Stimulated activated naive CD8-positive, alpha-beta T cell treated with anti-CD3 and anti-CD28 coated beads, Interleukin-15, Interleukin-2, amounts not matched to agents 100 U/mL and 50 U/mL, for 24 hours (primary cell): ENCODE measurements around the gene CAAP1.
A peak's percentile ranks its signal among the peaks of the same experiment; 100 is the strongest.
"Not testable (repeated sequence)": the region's sequence is repeated elsewhere in the genome, so short reads cannot be mapped to it uniquely, and the experiment has no call there.

Experiments
- ATAC-seq: fragments of 150-1000 bp; cut with Tn5 transposase; one replicate; pipeline ENCODE4 v1.10.0; 2021
- DNase-seq: peaks from one replicate; pipeline ENCODE4 v3.0.0; 2021

Gene CAAP1, protein sequence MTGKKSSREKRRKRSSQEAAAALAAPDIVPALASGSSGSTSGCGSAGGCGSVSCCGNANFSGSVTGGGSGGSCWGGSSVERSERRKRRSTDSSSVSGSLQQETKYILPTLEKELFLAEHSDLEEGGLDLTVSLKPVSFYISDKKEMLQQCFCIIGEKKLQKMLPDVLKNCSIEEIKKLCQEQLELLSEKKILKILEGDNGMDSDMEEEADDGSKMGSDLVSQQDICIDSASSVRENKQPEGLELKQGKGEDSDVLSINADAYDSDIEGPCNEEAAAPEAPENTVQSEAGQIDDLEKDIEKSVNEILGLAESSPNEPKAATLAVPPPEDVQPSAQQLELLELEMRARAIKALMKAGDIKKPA

DNA sequence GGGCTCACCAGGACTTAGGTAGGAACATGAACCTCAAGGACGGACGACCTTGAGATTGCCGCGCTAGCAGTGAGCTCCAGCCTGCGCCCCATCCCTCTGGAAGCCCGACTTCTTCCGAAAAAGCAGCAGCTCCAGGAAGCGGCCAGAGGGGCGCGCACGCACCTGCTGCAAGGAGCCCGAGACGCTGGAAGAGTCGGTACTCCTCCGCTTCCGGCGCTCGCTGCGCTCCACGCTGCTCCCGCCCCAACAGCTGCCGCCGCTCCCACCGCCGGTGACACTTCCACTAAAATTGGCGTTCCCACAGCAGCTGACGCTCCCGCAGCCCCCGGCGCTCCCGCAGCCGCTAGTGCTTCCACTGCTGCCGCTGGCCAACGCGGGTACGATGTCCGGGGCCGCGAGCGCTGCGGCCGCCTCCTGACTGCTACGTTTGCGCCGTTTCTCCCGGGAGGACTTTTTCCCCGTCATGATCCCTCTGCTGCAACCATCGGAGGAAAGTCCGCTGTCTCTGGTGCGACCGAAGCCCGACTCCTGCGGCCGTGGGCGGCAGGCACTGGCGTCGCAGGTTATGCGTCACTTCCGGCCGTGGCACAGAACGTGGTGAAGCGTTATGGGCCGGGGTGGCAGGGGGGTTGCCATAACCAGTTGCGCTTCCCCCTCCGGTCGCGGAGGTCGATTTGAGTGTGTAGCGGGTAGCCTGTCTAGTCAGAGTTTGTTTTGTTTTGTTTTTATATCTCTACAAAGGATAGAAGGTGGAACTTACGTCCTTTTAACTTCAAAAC lies at the start of gene CAAP1:
Gene CAAP1 (minus strand): TSS at position 552 of the 779 bp plus-strand sequence. CDS start 87 bp downstream, at position 465.
- ATAC-seq (peak; percentile 96), DNase-seq (peak; percentile 95)

DNA sequence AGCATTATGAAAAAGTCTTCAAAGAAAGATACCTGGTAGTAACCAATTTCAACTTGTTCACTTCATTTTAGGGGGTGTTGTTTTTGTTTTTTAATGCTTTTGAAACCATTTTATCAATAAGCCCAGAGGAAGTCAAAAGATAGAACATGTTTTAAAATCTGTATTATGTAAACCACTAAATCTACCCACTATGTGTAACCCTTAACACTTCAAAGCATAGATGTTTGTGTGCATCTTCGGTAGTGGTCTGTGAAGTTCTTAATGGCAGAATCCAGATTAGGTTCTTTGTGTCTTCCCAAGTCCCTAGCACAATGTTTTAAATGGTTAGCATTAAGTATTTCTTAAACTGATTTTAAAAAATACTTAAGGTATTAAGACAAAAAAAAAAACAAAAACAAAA lies 48.2 kb upstream of the CAAP1 start:
- no peak for ATAC-seq
- DNase-seq = no peak

DNA sequence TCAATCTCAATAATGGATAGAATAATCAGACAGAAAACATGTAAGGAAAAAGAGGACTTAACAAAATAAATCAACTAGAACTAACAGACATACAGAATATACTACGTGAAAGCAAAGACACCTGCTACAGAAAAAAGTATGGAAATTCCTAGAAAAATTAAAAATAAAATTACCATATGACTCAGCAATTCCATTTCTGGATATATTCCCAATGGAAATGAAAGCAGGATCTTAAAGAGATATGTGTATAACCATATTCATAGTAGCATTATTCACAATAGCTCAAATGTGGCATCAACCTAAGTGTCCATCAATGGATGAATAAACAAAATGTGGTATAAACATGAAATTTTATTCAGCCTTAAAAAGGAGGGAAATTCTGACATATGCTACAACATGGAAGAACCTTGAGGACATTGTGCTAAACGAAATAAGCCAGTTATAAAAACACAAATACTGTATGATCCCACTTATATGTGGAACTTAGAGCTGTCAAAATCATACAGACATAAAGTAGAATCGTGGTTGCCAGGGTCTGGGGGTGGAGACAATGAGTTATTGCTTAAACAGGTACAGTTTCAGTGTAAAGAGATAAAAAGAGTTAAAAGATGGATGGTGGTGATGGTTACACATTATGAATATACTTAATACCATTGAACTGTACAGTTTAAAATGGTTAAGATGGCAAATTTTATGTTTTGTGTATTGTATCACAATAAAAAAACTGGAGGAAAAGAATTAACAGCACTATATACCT lies 47.5 kb upstream of the CAAP1 start:
- DNase-seq = no peak
- peak; percentile 19 for ATAC-seq

DNA sequence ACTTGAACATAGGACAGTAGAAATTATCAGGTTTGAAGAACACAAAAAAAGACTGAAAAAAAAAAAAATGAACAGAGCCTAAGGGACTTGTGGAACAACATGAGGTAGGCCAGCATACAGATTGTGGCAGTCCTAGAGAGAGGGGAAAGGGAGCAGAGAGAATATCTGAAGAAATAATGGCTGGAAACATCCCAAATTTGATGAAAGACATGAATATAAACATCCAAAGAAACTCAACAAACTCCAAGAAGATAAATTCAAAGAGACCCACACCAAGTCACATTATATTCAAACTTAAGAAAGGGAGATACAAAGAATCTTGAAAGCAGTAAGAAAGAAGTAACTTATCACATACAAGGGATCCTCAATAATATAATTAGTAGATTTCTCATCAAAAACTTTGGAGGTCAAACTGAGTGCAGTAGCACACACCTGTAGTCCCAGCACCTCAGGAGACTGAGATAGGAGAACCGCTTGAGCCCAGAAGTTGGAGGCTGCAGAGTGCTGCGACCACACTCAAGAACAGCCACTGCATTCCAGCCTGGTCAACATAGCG lies 45.3 kb upstream of the CAAP1 start:
- no peak for DNase-seq
- ATAC-seq = no peak

DNA sequence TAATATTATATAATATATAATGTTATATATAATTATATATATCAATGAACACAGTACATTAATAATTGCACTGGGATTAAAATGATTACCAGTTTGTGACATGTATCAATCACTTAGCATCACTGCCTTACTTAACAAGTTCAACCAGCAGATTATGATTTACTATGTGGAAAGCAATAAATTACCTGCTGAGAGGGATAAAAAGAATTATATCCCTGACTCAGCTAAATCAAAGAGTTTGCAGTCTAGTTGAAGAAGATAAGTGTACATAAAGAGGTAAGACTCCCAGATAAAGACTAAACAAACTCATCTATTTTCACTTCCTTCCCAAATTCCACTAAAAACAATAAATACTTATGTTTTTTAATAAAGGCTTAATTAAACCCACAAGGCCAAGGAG lies 43.2 kb upstream of the CAAP1 start:
- no peak for ATAC-seq
- no peak for DNase-seq

DNA sequence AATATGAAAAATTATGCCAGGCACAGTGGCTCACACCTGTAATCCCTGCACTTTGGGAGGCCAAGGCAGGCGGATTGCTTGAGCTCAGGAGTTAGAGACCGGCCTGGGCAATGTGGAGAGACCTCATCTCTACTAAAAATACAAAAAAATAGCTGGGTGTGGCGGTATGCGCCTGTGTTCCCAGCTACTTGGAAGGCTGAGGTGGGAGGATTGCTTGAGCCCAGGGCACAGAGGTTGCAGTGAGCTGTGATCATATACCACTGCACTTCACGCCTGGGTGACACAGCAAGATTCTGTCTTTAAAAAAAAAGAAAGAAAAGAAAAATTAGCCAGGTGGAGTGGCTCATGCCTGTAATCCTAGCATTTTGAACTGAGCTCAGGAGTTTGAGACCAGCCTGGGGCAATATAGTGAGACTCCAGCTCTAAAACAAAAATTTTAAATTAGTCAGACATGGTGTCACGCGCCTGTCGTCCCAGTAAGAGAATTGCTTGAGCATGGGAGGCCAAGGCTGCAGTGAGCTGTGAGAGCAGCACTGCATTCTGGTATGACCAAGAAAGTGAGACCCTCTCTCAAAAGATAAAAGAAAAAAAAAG lies 36.4 kb upstream of the CAAP1 start:
- ATAC-seq (no peak), DNase-seq (no peak)

DNA sequence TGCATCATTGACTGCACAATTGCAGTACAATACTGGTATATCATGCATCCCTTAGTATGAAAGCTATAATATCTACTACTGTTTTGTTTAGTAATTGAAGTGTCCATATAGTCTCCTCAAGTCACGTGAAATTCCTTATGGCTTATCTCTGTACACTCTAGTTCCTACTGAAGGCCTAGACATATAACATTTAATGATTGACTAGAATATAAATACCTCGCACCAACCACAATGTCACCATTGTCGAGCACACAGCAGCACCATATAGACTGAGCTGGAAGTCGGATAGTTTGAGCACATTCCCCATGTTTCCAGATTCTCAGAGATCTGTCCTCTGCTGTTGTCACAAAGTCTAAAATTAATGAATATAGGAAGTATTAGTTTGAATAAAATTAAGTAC lies 33.0 kb upstream of the CAAP1 start:
- DNase-seq = no peak
- no peak for ATAC-seq

DNA sequence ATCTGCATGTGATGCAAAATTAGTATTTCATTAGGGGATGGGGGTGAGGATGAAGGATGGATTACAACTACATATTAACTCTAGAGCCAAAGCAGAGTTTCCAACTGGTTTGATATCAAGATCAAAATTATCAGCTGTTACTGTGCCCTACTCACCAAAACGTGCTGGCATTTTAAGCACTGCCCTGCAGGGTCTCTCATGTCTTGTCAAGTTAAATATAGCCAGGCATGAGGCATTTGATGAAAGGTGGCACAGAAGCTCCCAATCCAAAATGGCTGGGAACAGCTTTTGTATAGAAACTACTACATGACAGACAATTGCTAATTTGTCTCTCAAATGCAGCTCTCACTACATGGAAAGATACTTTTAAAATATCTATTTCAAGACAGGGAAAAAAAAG lies 27.1 kb upstream of the CAAP1 start:
- DNase-seq (no peak), ATAC-seq (no peak)

DNA sequence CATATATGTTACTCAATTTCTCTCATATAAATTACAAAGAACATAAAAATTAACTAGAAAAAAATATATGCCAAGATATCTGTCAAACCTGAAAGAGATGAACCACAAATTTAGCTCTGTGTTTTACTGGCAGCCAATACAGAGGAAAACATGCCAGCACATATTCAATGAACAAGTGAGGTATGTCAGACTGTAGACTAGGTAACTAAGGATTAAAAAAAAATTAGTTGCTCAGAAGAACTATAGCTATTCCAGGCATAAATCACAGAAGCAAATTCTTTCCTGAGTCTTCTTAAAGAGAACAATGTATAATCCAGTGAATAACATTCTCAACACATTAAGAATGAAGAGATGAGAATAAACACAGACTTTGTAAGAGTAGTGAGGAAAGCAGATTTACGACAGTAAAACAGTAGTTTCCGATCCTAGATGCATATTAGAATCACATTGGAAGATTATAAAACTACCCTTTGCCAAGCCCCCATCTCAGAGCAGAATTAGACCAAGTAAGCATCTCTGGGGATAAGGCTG lies 20.6 kb upstream of the CAAP1 start:
- no peak for DNase-seq
- no peak for ATAC-seq

DNA sequence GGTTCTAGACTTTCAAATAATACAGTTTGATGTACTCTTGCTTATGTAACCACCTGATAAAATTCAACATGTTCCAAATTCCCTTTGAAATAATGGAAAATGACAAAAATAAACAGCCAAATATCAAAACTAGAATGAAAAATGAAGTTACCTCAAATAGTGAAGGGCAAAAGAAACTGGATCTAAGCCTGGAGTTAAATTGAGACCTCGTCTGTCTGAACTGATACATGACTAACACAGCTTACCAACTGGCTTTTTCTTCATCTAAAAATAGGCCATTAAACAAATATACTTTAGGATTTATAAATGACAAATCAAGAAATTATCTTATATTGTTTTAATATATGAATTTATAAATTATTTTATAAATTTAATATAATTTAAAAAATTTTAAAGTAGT lies 12.1 kb upstream of the CAAP1 start:
- DNase-seq = no peak
- no peak for ATAC-seq

DNA sequence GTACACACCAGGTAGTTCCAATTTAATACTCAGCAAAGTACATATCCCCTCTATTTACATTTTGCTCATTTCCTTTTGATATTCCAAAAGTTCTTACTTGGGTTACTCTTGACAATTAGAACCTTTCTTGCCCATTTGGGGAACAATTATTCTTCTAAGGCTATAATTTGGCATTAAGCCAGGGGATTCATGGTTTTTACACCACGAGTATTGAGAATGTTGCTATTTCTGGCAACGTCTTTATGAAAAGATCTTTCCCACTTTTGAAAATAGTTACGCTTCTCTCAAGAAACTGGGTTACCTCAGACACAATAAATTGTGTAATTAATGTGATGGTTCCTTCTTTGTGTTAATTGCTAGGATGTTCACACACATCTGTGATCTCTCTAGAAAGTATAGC lies 11.5 kb upstream of the CAAP1 start:
- no peak for ATAC-seq
- DNase-seq = no peak

DNA sequence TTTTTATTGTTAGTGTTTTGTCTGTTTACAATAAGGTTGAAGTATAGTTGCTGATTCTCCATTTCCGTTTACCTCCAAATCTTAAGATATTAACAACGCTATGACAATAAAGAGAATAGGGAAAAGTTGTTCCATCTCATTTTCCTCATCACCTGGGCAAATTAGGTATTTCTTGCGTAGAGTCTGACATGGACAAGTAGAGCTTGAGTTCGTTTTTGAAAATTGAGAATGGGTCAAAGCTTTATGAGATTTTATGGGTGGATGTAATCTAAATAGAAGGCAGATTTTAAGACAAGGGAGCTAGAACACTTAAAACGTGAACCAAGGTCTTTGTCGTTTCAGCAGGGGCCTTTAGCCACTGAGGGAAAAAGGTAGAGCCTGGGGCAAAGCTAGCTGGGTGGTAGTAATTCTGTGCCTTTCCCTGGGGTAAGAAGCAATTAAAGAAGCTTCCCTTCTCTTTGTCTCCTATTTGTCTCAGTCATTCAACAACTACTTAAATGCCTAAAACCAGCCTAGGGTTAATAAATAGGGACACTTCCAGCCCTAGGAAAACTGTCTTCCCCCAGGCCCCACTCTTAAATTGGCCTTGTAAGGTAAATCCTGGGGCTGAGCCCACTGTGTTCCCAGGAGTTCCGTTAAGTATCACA lies 551 bp upstream of the CAAP1 start:
- no peak for DNase-seq
- ATAC-seq = no peak

DNA sequence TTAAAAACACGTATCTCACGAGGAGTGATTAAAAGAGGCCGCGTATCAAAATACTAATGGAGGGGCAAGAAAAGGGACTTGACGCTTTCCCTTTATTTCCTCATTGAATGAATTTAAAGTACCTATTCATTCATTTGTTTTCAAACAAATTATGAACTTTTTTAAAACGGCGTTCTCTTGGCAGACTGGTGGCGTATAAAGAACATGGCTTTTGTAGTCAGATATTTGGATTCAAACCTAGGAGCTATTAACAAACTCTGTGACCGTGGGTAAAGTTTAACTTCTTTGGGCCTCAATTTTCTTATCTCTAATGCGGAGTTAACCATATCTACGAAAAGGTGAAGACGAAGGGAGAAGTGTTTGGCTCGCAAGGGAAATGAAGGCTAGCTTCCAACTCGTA lies 876 bp downstream of the CAAP1 start:
- ATAC-seq (no peak), DNase-seq (no peak)

DNA sequence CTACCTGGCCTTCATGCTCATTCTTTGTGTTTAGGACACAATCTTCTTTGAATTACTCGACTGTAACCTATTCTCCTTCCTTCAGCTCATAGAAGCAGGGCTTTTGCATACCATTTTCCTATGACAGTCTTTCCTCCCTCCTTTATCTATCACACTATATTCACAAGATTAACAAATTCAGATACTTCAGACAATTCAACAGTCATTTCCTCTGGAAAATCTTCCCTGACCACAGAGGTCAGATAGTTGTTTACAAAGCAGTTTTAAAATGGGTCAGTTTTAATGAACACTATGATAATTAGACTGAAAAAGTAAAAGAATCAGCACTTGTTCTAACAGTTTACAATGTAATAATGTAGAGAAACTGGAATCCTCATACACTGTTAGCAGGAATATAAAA lies 4.3 kb downstream of the CAAP1 start:
- no peak for ATAC-seq
- DNase-seq = no peak

DNA sequence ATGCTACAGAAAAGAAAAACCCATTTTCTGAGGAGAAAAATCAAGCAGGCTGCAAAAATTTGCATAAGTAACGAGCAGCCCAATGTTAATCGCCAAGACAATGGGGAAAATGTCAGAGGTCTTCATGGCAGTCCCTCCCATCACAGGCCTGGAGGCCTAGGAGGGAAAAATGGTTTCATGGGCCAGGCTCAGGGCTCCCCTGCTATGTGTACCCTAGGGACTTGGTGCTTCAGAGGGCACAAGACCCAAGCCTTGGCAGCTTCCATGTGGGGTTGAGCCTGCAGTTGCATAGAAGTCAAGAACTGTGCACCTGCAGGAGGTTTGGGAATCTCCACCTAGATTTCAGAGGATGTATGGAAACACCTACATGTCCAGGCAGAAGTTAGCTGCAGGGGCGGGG lies 10.4 kb downstream of the CAAP1 start:
- DNase-seq (no peak), ATAC-seq (no peak)

DNA sequence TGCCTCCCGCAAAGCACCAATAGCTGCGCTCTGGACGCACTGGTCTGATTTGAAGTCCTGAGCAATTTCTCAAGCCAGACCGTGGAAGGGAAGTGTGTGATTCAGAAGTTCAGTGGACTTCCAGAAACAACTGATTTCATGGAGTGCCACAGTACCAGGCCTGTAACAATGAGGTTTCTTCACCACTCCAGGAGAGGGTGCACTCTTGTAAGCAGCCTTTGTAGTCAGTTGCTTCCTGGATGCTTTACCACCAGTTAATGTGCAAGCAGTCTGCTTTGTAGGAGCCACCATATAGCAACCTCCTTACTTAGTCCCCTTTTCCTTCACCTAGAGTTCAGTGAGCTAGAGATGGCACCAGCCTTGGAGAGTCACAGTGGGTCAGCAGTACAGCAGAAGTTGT lies 12.3 kb downstream of the CAAP1 start:
- no peak for ATAC-seq

DNA sequence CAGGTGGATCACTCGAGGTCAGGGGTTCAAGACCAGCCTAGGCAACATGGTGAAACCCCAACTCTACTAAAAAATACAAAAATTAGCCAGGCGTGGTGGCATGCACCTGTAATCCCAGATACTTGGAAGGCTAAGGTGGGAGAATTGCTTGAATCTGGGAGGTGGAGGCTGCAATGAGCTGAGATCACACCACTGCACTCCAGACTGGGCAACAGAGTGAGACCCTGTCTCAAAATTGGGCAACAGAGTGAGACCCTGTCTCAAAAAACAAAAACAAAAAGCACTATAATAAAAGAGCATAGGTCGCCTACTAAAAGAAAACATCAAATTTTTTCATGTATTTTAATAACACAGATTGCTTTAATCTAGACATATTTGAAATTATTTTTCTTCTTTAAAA lies 17.4 kb downstream of the CAAP1 start:
- not testable (repeated sequence) for ATAC-seq, DNase-seq

More for the DNA sequence above, 12.3 kb downstream of the CAAP1 start:
- DNase-seq = no peak

DNA sequence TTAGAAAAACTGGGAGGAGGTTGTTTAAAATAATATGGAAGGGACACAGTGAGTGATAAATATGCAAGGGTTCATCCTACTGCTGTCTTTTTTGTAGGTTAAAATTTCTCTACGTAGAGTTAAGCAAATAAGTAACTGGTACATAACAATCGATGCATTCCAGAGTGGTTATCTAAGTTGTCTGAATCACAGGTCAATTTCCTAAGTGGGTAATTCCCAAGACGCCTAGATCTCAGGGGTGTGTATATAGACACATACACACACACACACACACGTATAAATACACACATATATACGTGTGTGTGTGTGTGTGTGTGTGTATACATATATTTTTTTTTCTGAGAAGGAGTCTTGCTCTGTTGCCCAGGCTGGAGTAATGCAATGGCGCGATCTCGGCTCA lies 22.3 kb downstream of the CAAP1 start:
- ATAC-seq = no peak
- DNase-seq = no peak

DNA sequence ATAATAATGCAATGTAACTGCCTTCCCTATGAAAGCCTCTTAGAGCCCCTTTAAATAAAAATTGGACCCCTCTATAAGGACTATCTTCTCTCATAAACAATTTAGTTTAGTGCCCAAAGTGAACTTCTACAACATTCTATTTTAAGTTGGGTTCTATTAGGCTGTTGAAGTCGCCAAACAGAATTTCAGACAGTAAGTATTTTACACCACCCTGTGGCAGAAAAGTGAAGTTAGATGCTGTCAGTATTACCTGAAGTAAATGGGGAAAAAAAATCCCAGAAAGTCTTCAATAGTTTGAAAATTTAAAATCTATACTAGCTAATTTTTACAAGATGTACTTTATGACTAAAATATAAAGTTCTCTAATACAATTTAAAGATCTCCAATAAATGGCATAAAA lies 29.5 kb downstream of the CAAP1 start:
- ATAC-seq (no peak), DNase-seq (no peak)

DNA sequence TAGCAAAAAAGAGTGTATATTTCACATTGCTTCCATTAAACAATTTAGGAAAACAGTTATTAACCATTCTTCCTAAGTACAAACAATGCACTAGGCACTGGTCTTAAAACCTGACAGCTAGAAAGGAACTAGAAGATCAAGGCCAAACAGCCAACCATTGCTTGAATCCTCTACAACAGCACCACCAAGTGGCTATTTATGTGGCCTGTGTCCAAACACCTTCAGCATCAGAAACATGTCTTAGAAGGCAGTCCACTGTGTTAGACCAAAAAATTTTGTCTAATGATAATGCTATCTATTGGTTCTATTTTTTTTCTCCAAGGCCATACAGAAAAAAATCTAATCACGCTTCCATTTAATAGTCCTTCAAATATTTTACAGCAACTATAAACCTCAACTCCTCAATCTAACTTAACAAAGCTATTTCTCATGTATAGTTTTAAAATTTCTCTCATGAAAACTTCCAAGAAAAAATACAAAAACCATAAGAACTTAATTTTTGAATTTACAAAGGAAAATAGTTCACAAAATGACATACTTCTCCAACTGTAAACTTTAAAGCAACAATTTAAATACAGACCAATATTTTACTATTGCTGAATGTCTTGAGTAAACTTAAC lies 36.1 kb downstream of the CAAP1 start:
- DNase-seq = no peak
- no peak for ATAC-seq

DNA sequence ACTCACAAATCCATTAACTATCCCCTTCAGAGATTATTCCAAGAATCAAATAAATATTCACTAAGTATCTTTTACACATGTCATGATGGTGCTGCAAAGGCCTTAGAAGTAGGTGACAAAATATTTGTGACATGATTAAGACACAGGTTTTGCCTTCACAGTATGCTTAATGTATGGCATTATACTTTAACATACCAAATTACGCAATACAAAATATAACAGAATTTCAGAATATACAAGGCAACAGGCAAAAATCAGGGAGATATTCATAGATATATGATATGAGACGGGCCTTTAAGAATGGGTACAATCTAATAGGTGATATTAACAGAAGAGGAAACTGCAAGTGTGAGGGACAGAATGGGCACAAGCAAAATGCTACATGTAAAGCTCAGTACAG lies 41.6 kb downstream of the CAAP1 start:
- ATAC-seq = no peak

More for the DNA sequence above, 41.6 kb downstream of the CAAP1 start:
- no peak for DNase-seq
